Dedifferentiated amniotic fluid mesenchymal stem cell (primary cell): ENCODE measurements around the gene PCYT2.
"Not testable (repeated sequence)": the region's sequence is repeated elsewhere in the genome, so short reads cannot be mapped to it uniquely, and the experiment has no call there.

ENCODE experiments used
- DNase-seq: peaks from one replicate; pipeline ENCODE4 v3.0.0-alpha.2; 2016; ENCODE audit errors: extremely low spot score

The PCYT2 gene

DNA sequence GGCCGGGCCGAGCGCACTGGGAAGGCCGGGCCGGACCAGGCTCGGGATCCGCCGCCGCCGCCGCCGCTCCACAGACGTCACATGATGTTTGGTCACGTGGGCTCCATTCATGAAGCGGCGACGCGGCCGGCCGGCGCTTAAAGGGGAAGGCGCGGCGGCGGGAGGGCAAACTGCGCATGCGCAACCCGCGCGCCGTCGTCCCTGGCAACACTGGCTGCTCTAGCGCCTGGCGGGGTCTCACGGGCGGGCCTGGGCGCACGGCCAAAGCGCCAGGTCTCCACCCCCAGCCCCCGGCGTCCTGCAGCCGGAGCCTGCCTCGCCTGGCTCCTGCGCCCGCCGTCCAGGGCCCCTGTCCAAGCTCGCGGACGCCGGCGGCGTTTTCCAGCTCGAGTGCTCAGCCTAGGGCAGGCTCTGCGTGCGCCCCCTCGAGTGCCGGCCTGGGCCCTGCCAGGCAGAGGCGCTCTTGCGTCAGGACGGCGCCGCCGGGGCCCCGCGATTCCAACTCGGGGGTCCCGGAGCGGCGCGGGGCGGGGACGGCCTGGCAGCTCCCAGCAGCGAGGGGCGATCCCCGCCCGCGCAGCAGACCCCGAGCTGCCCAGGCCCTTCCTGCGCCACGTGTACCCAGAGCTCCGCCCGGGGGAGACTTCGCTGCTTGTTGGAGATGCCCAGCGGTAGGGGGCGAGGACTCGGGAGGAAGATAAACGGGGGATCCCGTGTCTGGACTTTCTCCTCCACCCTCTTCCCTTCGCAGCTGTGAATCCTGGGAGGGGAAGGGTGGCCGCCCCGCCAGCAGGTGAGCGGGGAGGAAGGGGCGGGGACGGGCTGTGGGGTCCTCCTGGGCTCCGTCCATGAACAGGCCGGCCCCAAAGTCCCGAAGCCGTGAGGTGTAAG is 16.7 kb upstream of the PCYT2 start, which contains the start of gene MAFG:
MAFG (minus strand) TSS at position 83 of the 891 bp plus-strand sequence. CDS start 4,550 bp downstream, outside the sequence.
- peak; percentile 87 for DNase-seq

DNA sequence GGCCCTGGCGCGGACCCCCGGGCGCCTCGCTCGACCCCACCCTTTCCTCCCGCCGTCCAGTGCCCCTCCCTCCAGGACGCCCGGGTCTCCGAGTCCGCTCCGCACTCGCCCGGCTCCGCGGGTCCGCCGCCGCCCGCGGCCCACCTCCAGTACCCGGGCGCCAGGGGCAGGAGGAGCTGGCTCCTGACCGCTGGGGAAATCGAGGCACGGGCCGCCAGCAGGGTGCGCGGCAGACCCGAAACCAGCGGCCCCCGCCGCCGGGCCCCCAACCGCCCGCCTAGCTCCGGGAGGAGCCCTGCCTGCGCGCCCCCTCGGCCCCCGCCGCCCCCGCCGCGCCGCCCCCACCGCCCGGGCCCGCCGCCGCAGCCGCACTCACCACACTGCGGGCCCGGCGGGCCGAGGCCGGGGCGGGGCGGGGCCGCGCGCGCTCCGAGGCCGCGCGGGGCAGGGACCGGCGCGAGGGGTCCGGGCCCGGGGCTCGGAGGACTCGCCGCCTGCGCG is 16.0 kb upstream of the PCYT2 start:
- DNase-seq = no peak

DNA sequence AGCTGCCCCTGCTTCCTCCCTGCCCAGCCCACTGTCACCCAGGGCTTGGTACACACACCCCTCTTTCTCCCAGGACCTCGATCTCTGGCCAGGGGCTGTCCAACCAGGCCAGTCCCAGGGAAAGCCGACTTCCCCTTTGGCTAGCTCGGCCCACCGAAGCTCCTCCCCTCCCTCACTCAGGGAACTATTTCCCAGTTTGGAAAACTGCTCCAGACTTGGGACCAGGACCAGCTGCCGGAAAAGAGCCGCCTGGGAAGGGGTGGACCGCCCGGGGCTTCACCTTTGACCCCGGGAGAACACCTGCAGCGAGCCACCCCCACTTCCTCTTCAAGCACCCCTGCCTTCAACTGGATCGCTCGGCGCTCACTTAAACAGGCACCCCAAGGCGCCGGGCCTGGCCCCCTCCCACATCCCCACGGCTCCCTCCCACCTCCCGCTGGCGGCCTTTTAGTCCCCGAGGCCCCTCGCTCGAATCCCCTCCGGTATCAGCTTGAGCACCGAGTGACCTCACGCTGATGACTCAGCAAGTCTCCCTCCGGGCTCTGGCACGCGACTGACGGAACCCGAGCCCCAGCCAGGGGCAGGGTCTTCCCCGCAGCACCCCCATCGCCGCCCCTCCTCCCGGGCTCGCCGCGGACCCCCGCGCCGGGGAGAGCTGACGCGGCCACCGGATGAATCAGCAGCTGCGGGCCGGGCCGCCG is 15.4 kb upstream of the PCYT2 start:
- peak; percentile 68 for DNase-seq

DNA sequence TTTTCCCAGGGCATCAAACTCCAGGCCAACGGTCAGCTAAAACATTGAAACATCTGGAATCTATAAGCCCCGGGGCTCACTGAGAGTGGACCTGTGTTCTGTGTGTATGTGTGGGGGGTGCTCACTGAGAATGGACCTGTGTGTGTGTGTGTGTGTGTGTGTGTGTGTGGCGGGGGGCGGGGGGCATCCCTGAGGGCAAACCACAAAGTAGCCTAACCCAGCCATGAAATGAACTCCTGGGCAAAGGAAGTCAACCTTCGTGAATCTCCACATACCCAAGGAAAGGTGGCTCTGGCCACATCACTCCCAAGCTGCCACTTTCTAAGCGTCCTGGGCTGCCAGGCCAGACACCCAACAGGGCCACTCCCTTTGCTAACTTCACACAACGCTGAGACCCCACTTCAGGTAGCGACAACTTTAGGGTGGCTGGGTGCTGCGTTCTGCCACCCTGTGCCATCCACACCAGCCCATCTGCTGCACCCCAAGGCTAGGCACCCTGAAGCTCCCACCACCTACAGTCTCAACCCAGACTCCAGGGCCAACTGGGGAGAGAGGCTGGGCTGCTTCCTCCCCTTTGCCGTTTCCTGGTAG is 14.8 kb upstream of the PCYT2 start:
- no peak for DNase-seq

DNA sequence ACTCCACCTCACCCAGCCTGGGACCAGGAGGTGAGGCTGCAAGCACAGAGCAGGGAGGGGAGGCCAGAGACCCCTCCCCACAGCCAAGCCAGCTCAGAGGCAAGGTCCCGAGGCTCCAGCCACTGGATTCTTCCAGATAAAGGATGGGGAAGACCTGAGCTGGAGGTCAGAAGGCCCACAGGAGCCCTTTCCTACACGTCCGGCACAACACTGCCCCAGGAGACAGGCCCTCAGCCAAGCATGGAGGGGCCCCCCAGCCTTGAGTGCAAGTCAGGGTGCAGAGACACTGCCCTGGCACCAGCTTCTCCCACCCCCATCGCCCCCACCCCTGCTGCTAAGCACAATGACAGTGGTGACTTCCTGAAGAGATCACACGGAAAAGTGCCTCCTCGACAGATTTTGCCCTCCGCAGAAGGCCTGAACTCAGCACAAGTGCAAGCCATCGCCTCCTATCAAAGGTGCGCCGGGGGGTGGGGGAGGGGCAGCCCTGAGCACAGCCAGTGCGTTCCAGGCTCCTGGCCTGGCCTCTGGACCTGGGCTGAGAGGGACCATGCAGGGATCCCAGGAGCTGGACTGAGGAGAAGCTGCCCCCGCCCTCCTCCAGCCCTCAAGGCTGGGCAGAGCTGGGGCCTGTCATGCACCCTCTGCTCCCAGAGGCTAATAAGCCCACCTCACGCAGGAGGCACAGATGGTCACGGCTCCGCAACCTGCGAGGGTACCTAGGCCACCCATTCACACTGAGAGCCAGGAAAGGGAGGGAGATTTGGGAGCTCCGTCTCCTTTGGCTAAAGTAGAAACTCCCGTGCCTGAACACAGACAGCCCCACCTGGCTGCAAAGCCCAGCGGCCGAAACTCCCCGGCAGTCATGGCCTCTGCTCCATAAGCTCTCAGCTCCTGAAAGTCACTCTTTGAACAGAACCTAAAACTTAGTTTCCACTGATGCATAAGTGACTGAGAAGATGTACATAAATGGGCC is 13.6 kb upstream of the PCYT2 start:
- no peak for DNase-seq

DNA sequence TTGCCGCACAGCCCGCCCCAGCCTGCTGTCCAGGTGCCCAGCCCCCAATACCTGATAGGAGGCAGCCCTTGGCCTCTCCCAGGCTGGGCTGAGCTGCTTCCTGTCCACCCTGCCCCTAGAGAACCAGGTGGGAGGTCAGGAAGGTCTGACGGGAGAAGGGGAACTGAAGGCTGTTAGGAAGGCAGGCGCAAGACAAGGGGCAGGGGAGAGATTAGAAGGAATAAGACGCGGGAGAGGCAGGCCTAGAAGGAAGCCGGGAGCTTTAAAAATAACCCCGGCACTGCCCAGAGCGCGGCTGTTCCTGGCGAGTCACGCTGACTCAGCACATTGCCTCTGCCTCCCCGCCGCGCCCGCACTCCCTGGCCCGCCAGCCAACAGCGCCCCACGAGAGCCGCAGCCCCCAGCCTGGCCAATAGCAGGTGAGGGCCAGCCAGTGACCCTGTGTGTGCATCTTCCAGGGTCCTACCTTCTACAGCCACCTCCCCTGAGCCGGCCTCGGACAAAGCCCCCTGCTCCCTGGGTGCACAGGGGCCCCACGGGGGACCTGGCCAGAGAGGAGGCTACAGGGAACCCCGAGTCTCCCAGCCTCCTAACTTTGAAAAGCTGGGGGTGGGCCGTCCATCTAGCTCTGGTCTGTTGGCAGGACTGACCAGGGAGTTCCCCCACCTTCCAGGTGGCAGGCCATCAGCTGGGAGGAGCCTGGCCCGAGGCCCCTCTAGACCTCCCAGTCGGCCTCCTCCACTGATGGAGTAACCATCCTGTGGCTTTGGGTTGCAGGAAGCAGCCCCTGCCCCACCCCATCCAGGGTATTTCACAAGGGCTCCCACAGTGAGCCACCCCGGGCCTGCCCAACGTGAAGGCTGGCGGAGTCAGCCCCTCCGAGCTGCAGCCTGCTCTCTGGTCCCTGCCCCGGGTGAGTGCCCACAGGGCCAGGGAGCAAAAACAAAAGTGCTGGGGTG is 12.4 kb upstream of the PCYT2 start:
- peak; percentile 70 for DNase-seq

DNA sequence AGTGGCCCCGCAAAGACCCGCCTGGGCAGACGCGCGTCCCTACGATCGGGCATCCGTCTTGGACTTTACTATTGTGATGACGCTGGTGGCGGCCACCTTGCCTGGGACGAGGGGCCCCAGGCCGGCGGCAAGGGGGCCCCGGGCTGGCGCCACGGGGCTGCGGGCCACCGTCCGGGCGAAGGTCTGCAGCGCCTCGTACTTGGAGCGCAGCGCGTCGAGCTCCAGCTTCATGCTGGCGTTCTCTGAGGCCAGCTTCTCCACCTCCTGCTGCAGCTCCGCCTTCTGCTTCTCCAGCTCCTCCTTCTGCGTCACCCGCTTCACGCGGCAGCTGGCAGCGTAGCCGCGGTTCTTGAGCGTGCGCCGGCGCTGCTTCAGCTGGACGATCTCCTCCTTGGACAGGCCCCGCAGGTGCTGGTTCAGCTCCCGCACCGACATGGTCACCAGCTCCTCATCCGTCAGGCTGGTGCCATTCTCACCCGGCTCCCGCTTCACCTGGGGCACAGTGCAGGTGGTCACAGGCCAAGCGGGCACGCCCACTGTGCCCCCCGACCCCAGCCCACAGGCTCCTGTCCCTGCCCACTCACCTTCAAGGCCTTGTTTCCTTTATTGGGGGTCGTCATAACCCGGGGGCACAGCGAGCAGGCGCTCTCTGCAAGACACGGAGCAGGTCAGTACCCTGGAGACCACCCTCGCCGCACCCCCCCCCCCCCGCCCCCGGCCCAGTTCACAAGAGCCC is 11.5 kb upstream of the PCYT2 start:
- no peak for DNase-seq

DNA sequence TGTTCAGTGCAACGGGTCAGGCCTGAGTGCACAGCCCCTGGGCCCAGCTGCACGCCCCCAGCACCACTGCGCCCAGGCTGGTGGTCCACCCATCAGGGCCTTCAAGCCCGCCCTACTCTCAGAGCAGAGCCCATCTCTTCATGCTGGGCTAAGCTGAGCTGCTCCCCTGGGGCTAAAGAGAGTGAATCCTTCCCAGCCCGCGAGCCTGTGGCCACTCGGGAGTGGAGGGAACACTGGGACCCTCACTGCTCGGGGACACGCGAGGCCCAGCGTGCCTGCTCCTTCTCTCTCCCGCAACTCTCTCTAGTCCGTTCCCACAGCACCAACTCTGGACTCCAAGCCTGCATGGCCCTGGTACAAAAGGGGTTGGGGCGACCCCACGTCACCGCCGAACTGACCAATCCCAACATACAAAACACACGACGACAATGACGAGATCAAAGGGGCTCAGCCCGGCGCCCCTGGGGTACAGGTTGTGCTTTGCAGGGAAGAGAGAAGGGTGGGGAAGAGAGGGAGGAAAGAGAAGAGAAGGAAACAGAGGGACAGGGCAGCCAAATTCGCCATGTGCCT is 10.9 kb upstream of the PCYT2 start:
- DNase-seq = no peak

DNA sequence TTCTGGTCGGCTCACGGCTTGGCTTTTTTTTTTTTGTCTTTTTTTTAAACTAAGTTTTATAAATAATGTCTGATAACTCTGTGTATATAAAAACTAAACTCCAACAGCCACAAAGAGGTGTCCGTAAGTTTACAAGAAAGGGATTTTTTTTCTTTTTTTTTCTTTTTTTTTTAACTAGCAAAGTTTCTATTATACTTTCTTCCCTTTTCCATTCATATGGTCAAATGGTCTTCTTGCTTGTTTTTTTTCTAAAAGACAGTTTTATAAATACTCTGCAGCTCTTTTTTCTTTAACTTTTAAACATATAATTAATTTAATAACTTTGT is 10.3 kb upstream of the PCYT2 start:
- DNase-seq = no peak

DNA sequence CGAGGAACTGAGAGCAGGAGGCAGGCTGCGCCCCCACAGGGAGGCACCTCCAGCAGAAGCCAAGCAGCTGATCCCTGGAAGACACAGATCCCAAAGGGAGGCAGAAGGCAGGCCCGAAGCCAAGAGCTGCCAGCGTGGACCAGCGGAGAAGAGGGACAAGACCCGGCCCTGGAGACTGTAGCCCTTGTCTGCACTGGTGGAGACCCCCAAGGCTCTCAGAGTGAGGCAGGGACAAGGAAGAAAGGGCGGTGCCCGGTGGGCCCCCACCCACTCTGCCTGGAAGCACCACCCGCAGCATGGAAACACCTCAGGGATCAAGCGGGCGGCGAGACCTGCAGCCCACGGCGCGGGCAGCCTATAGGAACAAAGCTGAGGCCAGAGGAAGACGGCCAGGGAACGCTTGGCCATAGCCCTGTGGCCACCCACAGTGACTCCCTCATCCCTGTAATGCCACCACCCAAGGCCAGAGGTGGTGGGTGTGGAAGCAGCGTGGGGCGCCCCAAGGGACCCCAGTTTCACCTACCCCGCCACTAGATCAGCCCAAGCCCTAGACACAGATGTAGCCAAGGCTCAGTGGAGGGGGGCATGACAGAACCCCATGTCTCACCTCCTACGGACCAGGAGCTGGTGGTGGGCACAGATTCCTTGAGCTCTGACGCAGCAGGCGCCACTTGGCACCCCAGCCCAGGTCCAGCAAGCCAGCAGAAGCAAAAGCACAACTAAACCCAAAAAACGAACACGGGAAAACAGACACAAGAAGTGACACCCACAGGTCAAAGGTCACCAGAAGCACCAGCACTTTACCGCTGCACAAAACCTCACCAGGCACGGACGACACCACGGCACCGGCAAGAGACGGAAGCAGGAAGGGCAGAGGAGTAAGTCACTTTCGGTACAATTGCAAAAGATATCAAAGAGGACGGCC is 9.7 kb upstream of the PCYT2 start:
- no peak for DNase-seq

DNA sequence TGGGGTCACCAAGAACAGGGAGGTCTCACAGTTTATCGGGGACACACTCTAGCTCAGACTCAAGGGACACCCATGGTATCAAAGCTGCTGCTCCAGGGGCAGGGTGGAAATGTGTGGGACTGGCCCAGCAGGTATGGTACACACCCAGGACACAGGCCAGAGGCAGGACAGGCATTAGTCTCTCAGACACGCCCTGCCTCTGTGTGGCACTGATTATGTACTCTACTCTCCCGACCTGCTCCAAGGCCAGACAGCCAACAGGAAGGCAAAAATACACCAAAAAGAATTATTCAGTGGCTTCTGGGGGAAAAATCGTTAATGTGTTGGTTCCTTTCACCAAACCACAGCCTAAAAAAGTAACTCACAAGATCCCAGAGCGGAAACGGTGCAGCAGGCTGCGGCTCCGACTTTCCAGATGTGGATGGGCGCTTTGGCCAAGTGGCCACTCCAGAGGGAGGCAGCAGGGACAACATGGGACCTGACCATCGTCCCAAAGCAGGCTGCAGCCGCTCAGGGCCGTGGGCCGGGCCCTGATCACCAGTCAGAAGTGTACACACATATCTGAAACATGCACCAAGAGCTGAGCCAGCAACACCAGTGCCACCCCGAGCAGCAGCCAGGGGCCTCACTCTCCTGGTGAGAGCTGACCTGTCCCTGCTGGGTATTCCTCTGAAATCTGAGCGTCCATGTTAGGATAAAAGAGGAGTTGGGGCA is 7.8 kb upstream of the PCYT2 start:
- DNase-seq = no peak

DNA sequence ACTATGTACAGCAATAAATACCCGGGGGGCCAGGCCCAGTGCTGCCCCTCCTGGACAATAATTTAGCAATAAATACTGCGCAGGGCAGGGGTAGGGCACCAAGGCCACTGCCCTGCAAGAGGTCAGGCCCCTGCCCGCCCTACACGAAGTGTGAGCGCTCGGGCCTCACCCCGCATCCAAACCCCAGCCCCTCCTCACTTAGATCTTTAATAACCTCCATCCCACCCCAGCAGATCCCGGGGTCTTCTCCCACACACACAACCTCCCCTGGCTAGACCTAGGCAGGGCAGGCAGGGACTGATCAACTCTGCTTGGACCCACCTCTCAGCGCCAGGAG is 7.1 kb upstream of the PCYT2 start:
- not testable (repeated sequence) for DNase-seq

DNA sequence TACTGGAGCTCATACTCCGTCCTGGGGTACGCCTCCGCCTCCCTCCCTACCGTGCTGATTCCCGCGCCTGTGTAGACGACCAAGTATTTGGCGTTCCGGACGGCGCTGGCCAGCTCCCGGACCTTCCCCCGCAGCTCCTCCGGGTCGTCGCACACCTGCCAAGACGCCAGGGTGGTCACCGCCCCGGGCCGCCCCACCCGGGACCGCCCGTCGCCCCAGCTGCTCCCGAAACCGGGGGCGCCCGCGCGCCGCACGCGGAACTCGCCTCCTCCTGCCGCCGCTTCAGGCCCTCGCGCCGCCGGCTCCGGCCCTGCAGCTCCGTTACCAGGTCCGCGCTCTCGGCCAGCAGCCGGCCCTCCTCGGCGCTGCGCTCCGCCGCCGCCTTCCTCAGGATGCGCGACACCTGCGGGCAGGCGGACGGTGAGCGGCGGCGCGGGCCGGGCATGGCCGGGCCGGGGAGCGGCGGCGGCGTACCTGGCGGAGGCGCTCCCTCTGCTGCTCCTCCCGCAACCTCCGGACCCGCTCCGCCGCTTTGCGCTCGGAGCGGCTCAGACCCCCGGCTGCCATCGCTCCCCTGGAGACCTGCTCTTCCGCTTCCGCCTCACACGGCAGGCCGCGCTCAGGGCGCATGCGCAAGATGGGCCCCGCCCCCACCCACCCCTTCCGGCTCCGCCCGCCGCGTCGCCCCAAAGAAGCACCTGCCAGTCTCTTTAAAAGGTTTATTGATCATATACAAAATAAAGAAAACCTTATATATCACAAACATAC is 6.5 kb upstream of the PCYT2 start, which contains the start of gene SIRT7:
SIRT7 (minus strand) TSS at position 612 of the 768 bp plus-strand sequence; CDS start at position 567, 45 bp downstream.
- peak; percentile 32 for DNase-seq

DNA sequence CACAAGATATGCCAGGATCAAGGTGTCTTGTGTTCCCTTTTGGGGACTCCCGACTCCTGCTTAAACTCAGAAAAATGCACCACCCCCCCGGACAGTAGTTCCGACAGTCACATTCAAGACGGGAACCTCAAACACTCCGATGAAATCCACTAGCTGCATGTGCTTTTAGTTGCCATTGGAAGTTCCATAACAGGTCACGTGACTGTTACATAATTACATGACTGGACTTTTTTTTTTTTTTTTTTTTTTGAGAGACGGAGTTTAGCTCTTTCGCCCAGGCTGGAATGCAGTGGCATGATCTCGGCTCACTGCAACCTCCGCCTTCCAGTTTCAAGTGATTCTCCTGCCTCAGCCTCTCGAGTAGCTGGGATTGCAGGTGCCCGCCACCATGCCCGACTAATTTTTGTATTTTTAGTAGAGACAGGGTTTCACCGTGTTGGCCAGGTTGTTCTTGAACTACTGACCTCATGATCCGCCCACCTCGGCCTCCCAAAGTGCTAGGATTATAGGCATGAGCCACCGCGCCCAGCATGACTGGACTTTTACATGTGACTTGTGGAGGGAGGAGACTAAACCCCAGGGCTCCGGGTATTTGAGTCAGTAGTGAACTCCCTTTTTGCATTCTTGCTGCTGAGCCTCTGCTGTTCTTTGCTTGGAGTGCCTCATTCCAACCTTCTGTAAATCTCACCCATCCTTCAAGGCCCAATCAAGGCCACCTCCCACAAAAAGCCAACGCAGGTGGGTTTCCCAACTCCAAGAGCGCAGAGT is 5.2 kb upstream of the PCYT2 start:
- no peak for DNase-seq

DNA sequence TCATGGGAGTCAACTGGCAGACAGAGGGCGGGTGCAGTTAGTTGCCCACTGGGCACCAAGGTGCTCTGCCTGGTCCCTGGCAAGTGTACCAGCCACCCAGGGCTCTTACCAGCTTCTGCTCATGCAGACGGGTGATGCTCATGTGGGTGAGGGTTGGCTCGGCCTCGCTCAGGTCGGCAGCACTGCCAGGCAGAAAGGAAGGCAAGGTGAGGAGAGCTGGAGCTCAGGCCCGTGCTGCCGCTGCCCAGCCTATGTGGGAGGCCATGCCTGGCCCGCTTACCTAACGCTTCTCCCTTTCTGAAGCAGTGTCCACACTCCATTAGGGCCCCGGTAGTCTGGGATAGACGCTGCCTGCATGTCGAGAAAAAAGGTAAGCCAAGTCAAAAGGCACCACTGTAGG is 4.1 kb upstream of the PCYT2 start:
- DNase-seq = no peak
